Progenitor cell of endocrine pancreas (in vitro differentiated cells): ENCODE measurements around the gene FAM131C. TPM values are rescaled to one million over a fixed set of nuclear protein-coding genes. Genes with fewer than 3 reads are reported as not detected.

Experiments used
- DNase-seq: peaks from one replicate; pipeline ENCODE4 v3.0.0; 2021; ENCODE audit warnings: low spot score; ENCODE audit not compliant: unreplicated experiment
- H3K27ac Mint-ChIP-seq: 2 replicates; pipeline ENCODE4 v1.8.0; 2021; ENCODE audit warnings: mild to moderate bottlenecking, moderate library complexity, mixed read lengths
- H3K27me3 Mint-ChIP-seq: 2 replicates; pipeline ENCODE4 v1.8.0; 2021; ENCODE audit warnings: mixed read lengths
- H3K36me3 Mint-ChIP-seq: 2 replicates; pipeline ENCODE4 v1.8.0; 2022; ENCODE audit warnings: mixed read lengths; ENCODE audit not compliant: insufficient read depth
- H3K4me1 Mint-ChIP-seq: 2 replicates; pipeline ENCODE4 v1.8.0; 2021; ENCODE audit warnings: low read depth, mixed read lengths
- H3K4me3 Mint-ChIP-seq: 2 replicates; pipeline ENCODE4 v1.8.0; 2021; ENCODE audit warnings: low read depth, mild to moderate bottlenecking, moderate library complexity, mixed read lengths
- H3K9me3 Mint-ChIP-seq: 2 replicates; pipeline ENCODE4 v1.8.0; 2021; ENCODE audit warnings: low read depth, mixed read lengths
- total RNA-seq: library from RNA; stranded (reverse); gene quantifications from 2 replicates; pipeline ENCODE4 v1.2.1, GENCODE V29; 2021
- TF ChIP-seq, protein P1 (sequence below): fragments of 200-600 bp; sonication (generic); IDR thresholded peaks from one replicate; pipeline ENCODE4 v1.5.0; 2021; ENCODE audit warnings: antibody characterized with exemption, mild to moderate bottlenecking; ENCODE audit not compliant: unreplicated experiment

FAM131C gene
- total RNA-seq, 1 donor from 2014 or later, result 1.2 TPM

GRCh38 chr1:16101623-16102022 lies 28.2 kb upstream of the FAM131C start:
- Mint-ChIP-seq H3K27ac (peak overlapping the region; percentile 46), H3K9me3 (peaks cover 2% of the 10 kb centered on the region), H3K4me1 (peaks cover 1% of the 10 kb centered on the region), H3K27me3 (peaks cover 3% of the 10 kb centered on the region), H3K36me3 (no peaks in the 10 kb centered on the region), H3K4me3 (no peak overlapping the region)
- no peak for DNase-seq
- TF ChIP-seq, protein P1, sequence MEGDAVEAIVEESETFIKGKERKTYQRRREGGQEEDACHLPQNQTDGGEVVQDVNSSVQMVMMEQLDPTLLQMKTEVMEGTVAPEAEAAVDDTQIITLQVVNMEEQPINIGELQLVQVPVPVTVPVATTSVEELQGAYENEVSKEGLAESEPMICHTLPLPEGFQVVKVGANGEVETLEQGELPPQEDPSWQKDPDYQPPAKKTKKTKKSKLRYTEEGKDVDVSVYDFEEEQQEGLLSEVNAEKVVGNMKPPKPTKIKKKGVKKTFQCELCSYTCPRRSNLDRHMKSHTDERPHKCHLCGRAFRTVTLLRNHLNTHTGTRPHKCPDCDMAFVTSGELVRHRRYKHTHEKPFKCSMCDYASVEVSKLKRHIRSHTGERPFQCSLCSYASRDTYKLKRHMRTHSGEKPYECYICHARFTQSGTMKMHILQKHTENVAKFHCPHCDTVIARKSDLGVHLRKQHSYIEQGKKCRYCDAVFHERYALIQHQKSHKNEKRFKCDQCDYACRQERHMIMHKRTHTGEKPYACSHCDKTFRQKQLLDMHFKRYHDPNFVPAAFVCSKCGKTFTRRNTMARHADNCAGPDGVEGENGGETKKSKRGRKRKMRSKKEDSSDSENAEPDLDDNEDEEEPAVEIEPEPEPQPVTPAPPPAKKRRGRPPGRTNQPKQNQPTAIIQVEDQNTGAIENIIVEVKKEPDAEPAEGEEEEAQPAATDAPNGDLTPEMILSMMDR, result no peak

DNA sequence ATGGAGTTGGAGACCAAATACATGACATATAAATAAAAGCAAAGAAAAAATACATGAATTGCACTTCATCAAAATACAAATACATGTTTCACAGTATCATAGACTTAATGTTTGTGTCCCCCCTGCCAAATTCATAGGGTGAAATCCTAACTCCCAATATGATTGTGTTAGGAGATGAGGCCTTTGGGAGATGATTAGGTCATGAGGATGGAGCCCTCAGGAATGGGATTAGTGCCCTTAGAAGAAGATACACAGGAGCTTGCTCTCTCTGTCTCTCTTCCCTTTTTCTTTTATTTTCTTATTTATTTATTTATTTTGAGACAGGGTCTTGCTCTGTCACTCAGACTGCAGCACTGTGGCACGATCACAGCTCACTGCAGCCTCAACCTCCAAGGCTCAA lies 26.0 kb upstream of the FAM131C start:
- Mint-ChIP-seq H3K36me3 (no peaks in the 10 kb centered on the region), H3K9me3 (peaks cover 2% of the 10 kb centered on the region), H3K27me3 (peaks cover 14% of the 10 kb centered on the region), H3K4me1 (no peaks in the 10 kb centered on the region), H3K4me3 (no peak overlapping the region), H3K27ac (no peak overlapping the region)
- no peak for DNase-seq
- TF ChIP-seq, protein P1, result no peak

DNA sequence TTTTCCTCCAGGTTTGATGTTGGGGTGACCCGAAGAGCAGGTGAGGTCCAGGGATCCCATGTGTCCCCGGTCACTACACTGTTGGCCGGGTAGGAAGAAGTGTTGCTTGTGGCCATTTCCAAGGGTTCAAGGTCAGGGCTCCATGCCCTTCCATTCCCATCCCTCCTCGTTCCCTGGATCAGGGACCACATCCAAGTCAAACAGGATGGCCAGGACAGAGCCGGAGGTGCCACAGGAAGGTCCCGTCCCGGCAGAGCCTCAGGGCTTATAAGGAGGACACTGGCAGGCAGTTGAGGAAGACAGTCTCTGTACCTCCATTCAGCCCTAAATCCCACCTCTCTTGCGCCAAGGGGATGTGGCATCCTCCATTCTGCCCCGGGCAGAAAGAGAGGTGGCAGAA lies 22.0 kb upstream of the FAM131C start:
- Mint-ChIP-seq H3K36me3 (no peaks in the 10 kb centered on the region), H3K27ac (peak overlapping the region; percentile 62), H3K4me3 (no peak overlapping the region), H3K9me3 (no peaks in the 10 kb centered on the region), H3K27me3 (peaks cover 28% of the 10 kb centered on the region), H3K4me1 (peaks cover 4% of the 10 kb centered on the region)
- TF ChIP-seq, protein P1, result no peak
- DNase-seq, result no peak

- Mint-ChIP-seq H3K36me3 (no peaks in the 10 kb centered on the region), H3K4me3 (no peak overlapping the region), H3K27me3 (peaks cover 30% of the 10 kb centered on the region), H3K27ac (no peak overlapping the region), H3K9me3 (no peaks in the 10 kb centered on the region), H3K4me1 (peaks cover 4% of the 10 kb centered on the region)
- TF ChIP-seq, protein P1, result no peak
- DNase-seq, result no peak
These were observed 21.2 kb upstream of the FAM131C start for GRCh38 chr1:16094453-16095158.

- peaks cover 4% of the 10 kb centered on the region for H3K4me1 Mint-ChIP-seq
- no peak for DNase-seq
- no peak overlapping the region for H3K27ac Mint-ChIP-seq
- peaks cover 33% of the 10 kb centered on the region for H3K27me3 Mint-ChIP-seq
- no peak overlapping the region for H3K4me3 Mint-ChIP-seq
- no peaks in the 10 kb centered on the region for H3K36me3 Mint-ChIP-seq
- H3K9me3 Mint-ChIP-seq, result no peaks in the 10 kb centered on the region
- TF ChIP-seq, protein P1, result no peak
These were observed 20.2 kb upstream of the FAM131C start for GRCh38 chr1:16093611-16094010.
